SK-MEL-5 (cell line): ENCODE results near the gene ZNF276. TPM values are rescaled to one million over a fixed set of nuclear protein-coding genes. Genes with fewer than 3 reads are reported as not detected.

ENCODE experiments used
- DNase-seq: peaks from one replicate; pipeline ENCODE4 v3.0.0-alpha.2; 2016; ENCODE audit warnings: low read depth, low spot score
- in situ Hi-C: cut with HindIII; loops from 2 replicates; pipeline ENCODE4 v1.10.0; 2016; ENCODE audit warnings: low sequenced_read_pairs, high pct_unique_total_duplicates, low pct_unique_long_range_greater_than_20kb
- total RNA-seq: library from RNA; depleted of rRNA; stranded (reverse); fragments of >200 nt; shearing (Covaris generic); gene quantifications from 2 replicates; pipeline ENCODE4 v1.2.3, GENCODE V29; 2014; rRNA removed

ZNF276 gene
- total RNA-seq, 1 experiment from 2014 or later: 10.3 TPM

DNA sequence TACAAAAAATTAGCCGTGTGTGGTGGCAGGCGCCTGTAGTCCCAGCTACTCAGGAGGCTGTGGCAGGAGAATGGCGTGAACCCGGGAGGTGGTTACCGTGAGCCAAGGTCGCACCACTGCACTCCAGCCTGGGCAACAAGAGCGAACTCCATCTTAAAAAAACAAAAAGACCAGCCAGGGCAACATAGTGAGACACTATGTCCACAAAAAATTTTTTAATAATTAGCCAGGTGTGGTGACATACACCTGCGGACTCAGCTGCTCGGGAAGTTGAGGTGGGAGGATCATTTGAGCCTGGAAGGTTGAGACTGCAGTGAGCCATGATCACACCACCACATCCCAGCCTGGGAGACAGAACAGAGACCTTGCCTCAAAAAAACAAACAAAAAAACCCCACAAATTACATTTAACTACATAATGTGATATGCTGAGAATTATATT, 66.0 kb downstream of the ZNF276 start:
- DNase-seq: no peak
- in situ Hi-C loops: no loop called here

Other genes starting within 250 kb of the ZNF276 start
- 47.0 and 54.2 TPM in 2 replicates for gene ANKRD11, start 231.0 kb upstream of the ZNF276 start, total RNA-seq
- gene SPG7, start 213.1 kb upstream of the ZNF276 start, total RNA-seq: 52.6 and 53.9 TPM in 2 replicates
- 2,970 and 3,073 TPM in 2 replicates for gene RPL13, start 160.9 kb upstream of the ZNF276 start, total RNA-seq
- 0.58 TPM in 1 of 2 replicates, not detected in the other for gene CPNE7, start 145.8 kb upstream of the ZNF276 start, total RNA-seq
- 0.53 and 0.88 TPM in 2 replicates for gene DPEP1, start 107.9 kb upstream of the ZNF276 start, total RNA-seq
- gene CHMP1A, start 63.8 kb upstream of the ZNF276 start, total RNA-seq: 56.1 and 58.3 TPM in 2 replicates
- gene SPATA33, start 63.7 kb upstream of the ZNF276 start, total RNA-seq: 0.85 and 1.0 TPM in 2 replicates
- 16.6 and 18.1 TPM in 2 replicates for gene CDK10, start 34.8 kb upstream of the ZNF276 start, total RNA-seq
- gene SPATA2L, start 19.8 kb upstream of the ZNF276 start, total RNA-seq: 17.3 and 20.0 TPM in 2 replicates
- gene VPS9D1, start 639 bp upstream of the ZNF276 start, total RNA-seq: 4.2 and 6.3 TPM in 2 replicates
- gene FANCA, start 95.1 kb downstream of the ZNF276 start, total RNA-seq: 12.0 and 14.5 TPM in 2 replicates
- 19.6 and 20.2 TPM in 2 replicates for gene SPIRE2, start 106.9 kb downstream of the ZNF276 start, total RNA-seq
- gene TCF25, start 152.1 kb downstream of the ZNF276 start, total RNA-seq: 76.6 and 93.1 TPM in 2 replicates
- 14.3 and 17.2 TPM in 2 replicates for gene MC1R, start 197.3 kb downstream of the ZNF276 start, total RNA-seq
- gene TUBB3, start 201.8 kb downstream of the ZNF276 start, total RNA-seq: 208 and 219 TPM in 2 replicates
- 77.9 and 82.0 TPM in 2 replicates for gene DEF8, start 227.2 kb downstream of the ZNF276 start, total RNA-seq